ENCODE results near the gene TSSK6.
"Not testable (repeated sequence)": the region's sequence is repeated elsewhere in the genome, so short reads cannot be mapped to it uniquely, and the experiment has no call there.

The TSSK6 gene

GRCh38 chr19:19475849-19476828 is 39.2 kb downstream of the TSSK6 start:
- no peak for ATAC-seq
- peaks cover 73% of the 10 kb centered on the region for H3K4me1 Mint-ChIP-seq
- H3K36me3 Mint-ChIP-seq = peaks cover 65% of the 10 kb centered on the region
- H3K27ac Mint-ChIP-seq = peak overlapping the region; percentile 95
- peak overlapping the region; percentile 21 for H3K4me3 Mint-ChIP-seq
- DNase-seq (ENCODE audit: low spot score in 2 of 2) = no peak
- no peaks in the 10 kb centered on the region for H3K9me3 Mint-ChIP-seq

- DNase-seq (ENCODE audit: low spot score in 2 of 2) (no peak), ATAC-seq (no peak)
- Mint-ChIP-seq H3K36me3 (peaks cover 71% of the 10 kb centered on the region), H3K27ac (peak overlapping the region; percentile 95), H3K9me3 (no peaks in the 10 kb centered on the region), H3K4me3 (peak overlapping the region; percentile 45), H3K4me1 (peaks cover 74% of the 10 kb centered on the region)
Measured at GRCh38 chr19:19475015-19475765, 40.2 kb downstream of the TSSK6 start.

- H3K4me3 Mint-ChIP-seq, ATAC-seq: not testable (repeated sequence)
Measured at GRCh38 chr19:19472106-19472505, 43.2 kb downstream of the TSSK6 start.

DNA sequence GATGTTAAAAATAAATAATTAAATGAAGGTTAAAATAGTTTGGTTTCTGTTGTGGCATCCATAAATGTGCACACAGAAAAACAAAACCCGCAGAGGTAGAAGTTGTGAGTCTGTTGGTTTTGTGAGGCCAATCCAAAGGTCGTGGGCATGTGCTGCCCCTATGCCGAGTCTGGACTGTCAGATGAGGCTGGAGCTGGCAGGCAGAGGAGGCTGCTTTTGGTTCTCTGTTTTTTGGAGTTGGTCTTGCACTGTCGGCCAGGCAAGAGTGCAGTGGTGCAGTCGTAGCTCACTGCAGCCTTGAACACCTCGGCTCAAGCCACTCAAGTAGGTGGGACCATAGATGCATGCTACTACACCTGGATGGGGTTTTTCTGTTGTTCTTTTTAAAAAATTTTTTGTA is 43.7 kb downstream of the TSSK6 start:
- H3K4me1 Mint-ChIP-seq = peaks cover 61% of the 10 kb centered on the region
- ATAC-seq = no peak
- H3K9me3 Mint-ChIP-seq = peaks cover 7% of the 10 kb centered on the region
- DNase-seq (ENCODE audit: low spot score in 2 of 2) = no peak
- H3K27ac Mint-ChIP-seq = peak overlapping the region; percentile 17
- no peak overlapping the region for H3K4me3 Mint-ChIP-seq
- H3K36me3 Mint-ChIP-seq = peaks cover 72% of the 10 kb centered on the region

More at GRCh38 chr19:19472106-19472505, 43.2 kb downstream of the TSSK6 start:
- Mint-ChIP-seq H3K4me1 (peaks cover 61% of the 10 kb centered on the region), H3K36me3 (peaks cover 71% of the 10 kb centered on the region), H3K27ac (peak overlapping the region; percentile 17)
- H3K9me3 Mint-ChIP-seq; DNase-seq (ENCODE audit: low spot score in 2 of 2): not testable (repeated sequence)

GRCh38 chr19:19470579-19470978 is 44.8 kb downstream of the TSSK6 start:
- no peak for DNase-seq (ENCODE audit: low spot score in 2 of 2)
- ATAC-seq = no peak
- H3K36me3 Mint-ChIP-seq = peaks cover 74% of the 10 kb centered on the region
- H3K9me3 Mint-ChIP-seq = peaks cover 7% of the 10 kb centered on the region
- H3K27ac Mint-ChIP-seq = peak overlapping the region; percentile 37
- H3K4me3 Mint-ChIP-seq = no peak overlapping the region
- peaks cover 59% of the 10 kb centered on the region for H3K4me1 Mint-ChIP-seq

- peaks cover 59% of the 10 kb centered on the region for H3K4me1 Mint-ChIP-seq
- DNase-seq (ENCODE audit: low spot score in 2 of 2) (no peak), ATAC-seq (no peak)
- no peak overlapping the region for H3K27ac Mint-ChIP-seq
- peaks cover 72% of the 10 kb centered on the region for H3K36me3 Mint-ChIP-seq
- H3K4me3 Mint-ChIP-seq = no peak overlapping the region
- H3K9me3 Mint-ChIP-seq = peaks cover 7% of the 10 kb centered on the region
Measured at GRCh38 chr19:19468424-19469050, 46.8 kb downstream of the TSSK6 start.

DNA sequence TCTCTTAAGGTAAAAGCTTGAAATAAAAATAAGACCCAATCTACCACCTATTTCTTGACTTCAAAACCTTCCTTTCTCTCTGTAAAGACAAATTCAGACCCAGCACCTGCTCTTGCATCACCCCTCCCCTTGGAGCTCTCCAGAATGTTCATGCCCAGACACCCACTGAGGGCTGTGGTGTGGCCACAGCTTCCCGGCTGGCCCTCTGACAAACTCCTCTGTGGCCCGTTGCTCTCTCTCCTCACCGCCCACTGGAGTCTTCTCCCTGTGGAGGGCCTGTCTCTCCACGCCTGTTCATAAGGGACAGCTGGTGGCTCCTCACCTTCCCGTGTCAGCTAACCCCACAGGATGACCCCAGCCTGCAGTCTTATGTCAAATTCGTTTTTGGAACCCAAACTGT is 49.1 kb downstream of the TSSK6 start:
- Mint-ChIP-seq H3K4me3 (no peak overlapping the region), H3K9me3 (peaks cover 7% of the 10 kb centered on the region), H3K4me1 (peaks cover 64% of the 10 kb centered on the region), H3K36me3 (peaks cover 60% of the 10 kb centered on the region), H3K27ac (peak overlapping the region; percentile 17)
- no peak for ATAC-seq
- no peak for DNase-seq (ENCODE audit: low spot score in 2 of 2)

DNA sequence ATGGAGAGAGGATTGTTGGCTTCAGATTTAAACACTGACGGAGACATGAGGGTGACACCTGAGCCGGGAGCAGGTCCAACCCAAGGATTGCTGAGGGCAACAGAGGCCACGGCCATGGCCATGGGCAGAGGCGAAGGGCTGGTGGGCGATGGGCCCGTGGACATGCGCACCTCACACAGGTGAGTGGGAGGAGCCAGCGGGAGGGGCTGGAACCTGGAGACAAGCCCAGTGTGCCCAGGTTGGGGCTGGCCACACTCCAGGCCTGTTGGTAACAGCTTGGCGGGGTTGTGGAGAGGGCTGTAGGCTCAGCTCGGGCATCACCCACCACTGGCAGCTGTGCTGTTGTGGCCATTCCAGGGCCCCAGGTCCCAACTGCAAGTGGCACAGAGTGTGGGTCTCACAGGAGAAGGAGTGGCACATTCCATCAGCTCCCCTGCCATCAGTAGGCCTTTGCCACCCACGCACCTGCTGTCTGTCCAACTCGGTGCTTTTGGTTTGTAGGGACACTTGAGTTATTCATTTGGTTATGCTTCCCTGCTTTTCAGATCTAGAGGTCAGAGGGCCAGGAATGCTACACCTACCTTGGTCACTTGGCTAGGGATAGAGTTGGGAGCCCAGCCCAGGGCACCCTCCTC is 49.8 kb downstream of the TSSK6 start:
- DNase-seq (ENCODE audit: low spot score in 2 of 2) (no peak), ATAC-seq (no peak)
- Mint-ChIP-seq H3K9me3 (peaks cover 7% of the 10 kb centered on the region), H3K4me3 (no peak overlapping the region), H3K27ac (peak overlapping the region; percentile 96), H3K36me3 (peaks cover 64% of the 10 kb centered on the region), H3K4me1 (peaks cover 64% of the 10 kb centered on the region)

GRCh38 chr19:19464339-19465098 is 50.8 kb downstream of the TSSK6 start:
- ATAC-seq (no peak), DNase-seq (ENCODE audit: low spot score in 2 of 2) (no peak)
- Mint-ChIP-seq H3K4me3 (no peak overlapping the region), H3K27ac (peak overlapping the region; percentile 96), H3K4me1 (peaks cover 71% of the 10 kb centered on the region), H3K9me3 (peaks cover 7% of the 10 kb centered on the region), H3K36me3 (peaks cover 64% of the 10 kb centered on the region)

Measured in stimulated activated effector memory CD8-positive, alpha-beta T cell treated with anti-CD3 and anti-CD28 coated beads, Interleukin-12 subunit alpha, Interleukin-12 subunit beta, amount 100 ng/mL, for 72 hours (primary cell).